HEK293 (cell line): ENCODE data around the gene PIK3R2.

Source experiments
- CTCF ChIA-PET: fragments of 350-600 bp; formaldehyde crosslinking; extraction: SDS; loops from one replicate; lab custom pipeline; 2021; ENCODE audit warnings: antibody characterized with exemption; lab: Yijun Ruan, JAX
- POLR2A ChIA-PET: fragments of 300-600 bp; formaldehyde crosslinking; extraction: SDS; loops from one replicate; lab custom pipeline; 2020; ENCODE audit warnings: antibody characterized with exemption, inconsistent platforms; lab: Yijun Ruan, JAX
- H3K27ac ChIP-seq: fragments of 200-500 bp; sonication (Bioruptor generic); 2 replicates; pipeline ENCODE4 v1.5.1; 2014; ENCODE audit warnings: low read depth, low read length, control low read depth, inconsistent platforms; ENCODE audit errors: extremely low read depth
- H3K36me3 ChIP-seq, 2 experiments: fragments of 200-500 bp in 1 of 2; sonication (Bioruptor generic) in 1 of 2; 1 replicate in 1 of 2; 2 replicates in 1 of 2; pipeline ENCODE4 v1.5.1; 2014 to 2017; ENCODE audit warnings: inconsistent platforms in 2 of 2, low read length in 2 of 2; ENCODE audit not compliant: control insufficient read depth in 2 of 2, insufficient read depth in 1 of 2
- H3K4me1 ChIP-seq: fragments of 200-500 bp; sonication (Bioruptor generic); 2 replicates; pipeline ENCODE4 v1.5.1; 2014; ENCODE audit warnings: mild to moderate bottlenecking, low read length, inconsistent platforms; ENCODE audit not compliant: control insufficient read depth, insufficient read depth
- H3K4me3 ChIP-seq: 2 replicates; pipeline ENCODE4 v1.5.1; 2011; ENCODE audit warnings: low read depth, mild to moderate bottlenecking, control low read depth, low read length, moderate library complexity
- H3K9me3 ChIP-seq: fragments of 200-500 bp; sonication (Bioruptor generic); 2 replicates; pipeline ENCODE4 v1.5.1; 2014; ENCODE audit warnings: low read depth, low read length, inconsistent platforms; ENCODE audit not compliant: control insufficient read depth, insufficient read depth
- EGR2 ChIP-seq: fragments of 450-650 bp; formaldehyde crosslinking; IDR thresholded peaks from 2 replicates; pipeline ENCODE4 v1.5.1; 2016; ENCODE audit warnings: low read depth, missing biosample characterization, missing genetic modification characterization
- HOXA7 ChIP-seq: sonication (generic); formaldehyde crosslinking; IDR thresholded peaks from 2 replicates; pipeline ENCODE4 v1.8.1; 2022; ENCODE audit warnings: missing genetic modification reagents, borderline replicate concordance
- REPIN1 ChIP-seq: fragments of 450-650 bp; formaldehyde crosslinking; IDR thresholded peaks from 2 replicates; pipeline ENCODE4 v1.5.1; 2017; ENCODE audit warnings: missing biosample characterization, missing genetic modification characterization, low read depth
- TCF7L2 ChIP-seq: IDR thresholded peaks from 2 replicates; pipeline ENCODE4 v1.6.1; 2011; ENCODE audit warnings: low read depth, mild to moderate bottlenecking, inconsistent platforms, low read length, moderate library complexity, borderline replicate concordance
- ZBTB48 ChIP-seq: fragments of 450-650 bp; formaldehyde crosslinking; IDR thresholded peaks from 2 replicates; pipeline ENCODE4 v1.5.1; 2016; ENCODE audit warnings: missing biosample characterization, missing genetic modification characterization
- ZFHX2 ChIP-seq: fragments of 450-650 bp; formaldehyde crosslinking; conservative IDR thresholded peaks from 2 replicates; pipeline ENCODE4 v1.5.1; 2016; ENCODE audit warnings: missing biosample characterization, missing genetic modification characterization
- ZIC2 ChIP-seq: fragments of 450-650 bp; formaldehyde crosslinking; IDR thresholded peaks from 2 replicates; pipeline ENCODE4 v1.5.1; 2016; ENCODE audit warnings: missing biosample characterization, missing genetic modification characterization
- ZNF10 ChIP-seq: fragments of 450-650 bp; formaldehyde crosslinking; IDR thresholded peaks from 2 replicates; pipeline ENCODE4 v1.5.1; 2017; ENCODE audit warnings: missing biosample characterization, missing genetic modification characterization
- ZNF146 ChIP-seq: fragments of 450-650 bp; formaldehyde crosslinking; IDR thresholded peaks from 2 replicates; pipeline ENCODE4 v1.5.1; 2016; ENCODE audit warnings: missing biosample characterization, missing genetic modification characterization
- ZNF155 ChIP-seq: fragments of 450-650 bp; formaldehyde crosslinking; IDR thresholded peaks from 2 replicates; pipeline ENCODE4 v1.5.1; 2016; ENCODE audit warnings: missing biosample characterization, missing genetic modification characterization
- ZNF223 ChIP-seq: fragments of 450-650 bp; formaldehyde crosslinking; IDR thresholded peaks from 2 replicates; pipeline ENCODE4 v1.5.1; 2016; ENCODE audit warnings: missing biosample characterization, missing genetic modification characterization
- ZNF302 ChIP-seq: fragments of 450-650 bp; formaldehyde crosslinking; IDR thresholded peaks from 2 replicates; pipeline ENCODE4 v1.5.1; 2016; ENCODE audit warnings: missing biosample characterization, missing genetic modification characterization, low read depth
- ZNF560 ChIP-seq: fragments of 450-650 bp; formaldehyde crosslinking; IDR thresholded peaks from 2 replicates; pipeline ENCODE4 v1.5.1; 2017; ENCODE audit warnings: missing biosample characterization, missing genetic modification characterization, borderline replicate concordance
- ZNF596 ChIP-seq: fragments of 450-650 bp; IDR thresholded peaks from 2 replicates; pipeline ENCODE4 v1.5.0; 2018; ENCODE audit warnings: missing biosample characterization, mild to moderate bottlenecking, missing genetic modification characterization, moderate library complexity
- TF ChIP-seq, protein P1 (sequence below): fragments of 450-650 bp; formaldehyde crosslinking; IDR thresholded peaks from 2 replicates; pipeline ENCODE4 v1.5.1; 2017; ENCODE audit warnings: missing biosample characterization, missing genetic modification characterization
- TF ChIP-seq, protein P2 (sequence below): fragments of 450-650 bp; formaldehyde crosslinking; IDR thresholded peaks from 2 replicates; pipeline ENCODE4 v1.5.1; 2016; ENCODE audit warnings: missing biosample characterization, missing genetic modification characterization
- TF ChIP-seq, protein P3 (sequence below): fragments of 450-650 bp; formaldehyde crosslinking; IDR thresholded peaks from 2 replicates; pipeline ENCODE4 v1.5.1; 2017; ENCODE audit warnings: missing biosample characterization, mild to moderate bottlenecking, missing genetic modification characterization, moderate library complexity
- TF ChIP-seq, protein P4 (sequence below): fragments of 450-650 bp; formaldehyde crosslinking; IDR thresholded peaks from 2 replicates; pipeline ENCODE4 v1.5.1; 2017; ENCODE audit warnings: missing biosample characterization, missing genetic modification characterization
- TF ChIP-seq, protein P5 (sequence below): fragments of 450-650 bp; formaldehyde crosslinking; IDR thresholded peaks from 2 replicates; pipeline ENCODE4 v1.5.1; 2016; ENCODE audit warnings: missing biosample characterization, missing genetic modification characterization
- TF ChIP-seq, protein P6 (sequence below): fragments of 450-650 bp; formaldehyde crosslinking; IDR thresholded peaks from 2 replicates; pipeline ENCODE4 v1.5.1; 2017; ENCODE audit warnings: missing biosample characterization, missing genetic modification characterization

PIK3R2 gene

DNA sequence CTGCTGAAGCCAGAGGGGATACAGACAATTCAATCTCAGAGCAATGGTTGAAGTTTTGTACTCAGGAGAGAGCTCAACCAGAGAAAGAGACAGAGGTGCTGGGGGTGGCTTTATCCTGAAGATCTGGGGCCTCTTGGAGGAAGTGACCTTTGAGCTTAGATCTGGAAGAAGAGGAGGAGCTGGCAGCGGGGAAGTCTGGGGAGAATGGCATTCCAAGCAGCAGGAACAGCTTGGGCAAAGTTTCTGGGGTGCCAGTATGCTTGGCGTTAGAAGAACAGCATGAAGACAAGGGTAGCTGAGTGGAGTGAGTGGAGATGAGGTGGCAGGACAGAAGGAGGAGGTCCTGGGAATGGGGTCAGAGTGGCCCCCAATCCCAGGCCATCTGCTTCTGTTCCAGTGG, 44.1 kb upstream of the PIK3R2 start (continued):
- TF ChIP-seq, protein P1, sequence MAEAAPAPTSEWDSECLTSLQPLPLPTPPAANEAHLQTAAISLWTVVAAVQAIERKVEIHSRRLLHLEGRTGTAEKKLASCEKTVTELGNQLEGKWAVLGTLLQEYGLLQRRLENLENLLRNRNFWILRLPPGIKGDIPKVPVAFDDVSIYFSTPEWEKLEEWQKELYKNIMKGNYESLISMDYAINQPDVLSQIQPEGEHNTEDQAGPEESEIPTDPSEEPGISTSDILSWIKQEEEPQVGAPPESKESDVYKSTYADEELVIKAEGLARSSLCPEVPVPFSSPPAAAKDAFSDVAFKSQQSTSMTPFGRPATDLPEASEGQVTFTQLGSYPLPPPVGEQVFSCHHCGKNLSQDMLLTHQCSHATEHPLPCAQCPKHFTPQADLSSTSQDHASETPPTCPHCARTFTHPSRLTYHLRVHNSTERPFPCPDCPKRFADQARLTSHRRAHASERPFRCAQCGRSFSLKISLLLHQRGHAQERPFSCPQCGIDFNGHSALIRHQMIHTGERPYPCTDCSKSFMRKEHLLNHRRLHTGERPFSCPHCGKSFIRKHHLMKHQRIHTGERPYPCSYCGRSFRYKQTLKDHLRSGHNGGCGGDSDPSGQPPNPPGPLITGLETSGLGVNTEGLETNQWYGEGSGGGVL, result no peak
- no peak for TF ChIP-seq ZNF302
- TF ChIP-seq ZNF10 (tag by site-specific recombination), result no peak
- no peak for TF ChIP-seq ZNF146 (tag by site-specific recombination)
- TF ChIP-seq, protein P2, sequence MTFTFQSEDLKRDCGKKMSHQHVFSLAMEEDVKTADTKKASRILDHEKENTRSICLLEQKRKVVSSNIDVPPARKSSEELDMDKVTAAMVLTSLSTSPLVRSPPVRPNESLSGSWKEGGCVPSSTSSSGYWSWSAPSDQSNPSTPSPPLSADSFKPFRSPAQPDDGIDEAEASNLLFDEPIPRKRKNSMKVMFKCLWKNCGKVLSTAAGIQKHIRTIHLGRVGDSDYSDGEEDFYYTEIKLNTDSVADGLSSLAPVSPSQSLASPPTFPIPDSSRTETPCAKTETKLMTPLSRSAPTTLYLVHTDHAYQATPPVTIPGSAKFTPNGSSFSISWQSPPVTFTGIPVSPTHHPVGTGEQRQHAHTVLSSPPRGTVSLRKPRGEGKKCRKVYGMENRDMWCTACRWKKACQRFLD, result no peak
- TF ChIP-seq HOXA7 (CRISPR knock-in tag), result no peak
- TF ChIP-seq ZNF596 (tag by site-specific recombination), result no peak
- no peak for TF ChIP-seq TCF7L2
- TF ChIP-seq, protein P3, sequence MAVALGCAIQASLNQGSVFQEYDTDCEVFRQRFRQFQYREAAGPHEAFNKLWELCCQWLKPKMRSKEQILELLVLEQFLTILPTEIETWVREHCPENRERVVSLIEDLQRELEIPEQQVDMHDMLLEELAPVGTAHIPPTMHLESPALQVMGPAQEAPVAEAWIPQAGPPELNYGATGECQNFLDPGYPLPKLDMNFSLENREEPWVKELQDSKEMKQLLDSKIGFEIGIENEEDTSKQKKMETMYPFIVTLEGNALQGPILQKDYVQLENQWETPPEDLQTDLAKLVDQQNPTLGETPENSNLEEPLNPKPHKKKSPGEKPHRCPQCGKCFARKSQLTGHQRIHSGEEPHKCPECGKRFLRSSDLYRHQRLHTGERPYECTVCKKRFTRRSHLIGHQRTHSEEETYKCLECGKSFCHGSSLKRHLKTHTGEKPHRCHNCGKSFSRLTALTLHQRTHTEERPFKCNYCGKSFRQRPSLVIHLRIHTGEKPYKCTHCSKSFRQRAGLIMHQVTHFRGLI (tag by site-specific recombination), result no peak

DNA sequence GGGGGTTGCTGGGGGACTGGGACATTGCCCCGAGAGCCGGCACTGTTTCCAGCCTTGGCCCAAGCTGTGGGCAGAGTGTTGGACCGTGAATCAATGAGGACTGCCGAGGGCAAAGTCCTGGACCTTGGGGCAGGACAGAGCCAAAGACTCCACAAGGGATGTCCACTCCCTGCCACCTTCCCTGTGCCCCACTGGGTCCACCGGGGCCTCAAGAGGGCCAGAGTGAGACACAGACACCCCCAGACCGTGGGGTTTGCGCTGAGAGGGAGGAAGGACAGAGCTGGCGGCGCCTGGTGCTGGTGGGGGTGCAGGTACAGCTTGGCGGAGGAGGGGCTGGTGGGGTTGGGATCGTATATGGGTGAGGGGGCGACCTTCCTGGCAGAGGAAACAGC, 43.6 kb upstream of the PIK3R2 start:
- Histone ChIP-seq H3K4me3 (no peak overlapping the region; the same call in 1 of the 2 replicates), H3K4me1 (peaks cover 3% of the 10 kb centered on the region; the same call in 1 of the 2 replicates), H3K27ac (no peak overlapping the region), H3K9me3 (no peaks in the 10 kb centered on the region), H3K36me3 (peaks cover 0 to 3% of the 10 kb centered on the region in 2 experiments; a peak in 1 of 3 replicates)
- CTCF ChIA-PET, result interaction anchor here (0.7 to 5.1 kb wide), 4 partner anchors 46 to 145 kb away, joined by 3 to 52 read pairs (median 4); no protein-coding TSS in a partner anchor
- POLR2A ChIA-PET, result interaction anchor here (0.5 to 1.3 kb wide), 6 partner anchors 9 to 184 kb away, joined by 3 to 6 read pairs (median 3); partner anchors contain the start of genes JUND and MAST3
- TF ChIP-seq ZNF560 (tag by site-specific recombination), result no peak
- TF ChIP-seq, protein P4, sequence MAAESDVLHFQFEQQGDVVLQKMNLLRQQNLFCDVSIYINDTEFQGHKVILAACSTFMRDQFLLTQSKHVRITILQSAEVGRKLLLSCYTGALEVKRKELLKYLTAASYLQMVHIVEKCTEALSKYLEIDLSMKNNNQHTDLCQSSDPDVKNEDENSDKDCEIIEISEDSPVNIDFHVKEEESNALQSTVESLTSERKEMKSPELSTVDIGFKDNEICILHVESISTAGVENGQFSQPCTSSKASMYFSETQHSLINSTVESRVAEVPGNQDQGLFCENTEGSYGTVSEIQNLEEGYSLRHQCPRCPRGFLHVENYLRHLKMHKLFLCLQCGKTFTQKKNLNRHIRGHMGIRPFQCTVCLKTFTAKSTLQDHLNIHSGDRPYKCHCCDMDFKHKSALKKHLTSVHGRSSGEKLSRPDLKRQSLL (tag by site-specific recombination), result no peak
- peak; percentile 33; the same call in 1 of the 2 replicates for TF ChIP-seq ZBTB48 (tag by site-specific recombination)
- TF ChIP-seq, protein P5, sequence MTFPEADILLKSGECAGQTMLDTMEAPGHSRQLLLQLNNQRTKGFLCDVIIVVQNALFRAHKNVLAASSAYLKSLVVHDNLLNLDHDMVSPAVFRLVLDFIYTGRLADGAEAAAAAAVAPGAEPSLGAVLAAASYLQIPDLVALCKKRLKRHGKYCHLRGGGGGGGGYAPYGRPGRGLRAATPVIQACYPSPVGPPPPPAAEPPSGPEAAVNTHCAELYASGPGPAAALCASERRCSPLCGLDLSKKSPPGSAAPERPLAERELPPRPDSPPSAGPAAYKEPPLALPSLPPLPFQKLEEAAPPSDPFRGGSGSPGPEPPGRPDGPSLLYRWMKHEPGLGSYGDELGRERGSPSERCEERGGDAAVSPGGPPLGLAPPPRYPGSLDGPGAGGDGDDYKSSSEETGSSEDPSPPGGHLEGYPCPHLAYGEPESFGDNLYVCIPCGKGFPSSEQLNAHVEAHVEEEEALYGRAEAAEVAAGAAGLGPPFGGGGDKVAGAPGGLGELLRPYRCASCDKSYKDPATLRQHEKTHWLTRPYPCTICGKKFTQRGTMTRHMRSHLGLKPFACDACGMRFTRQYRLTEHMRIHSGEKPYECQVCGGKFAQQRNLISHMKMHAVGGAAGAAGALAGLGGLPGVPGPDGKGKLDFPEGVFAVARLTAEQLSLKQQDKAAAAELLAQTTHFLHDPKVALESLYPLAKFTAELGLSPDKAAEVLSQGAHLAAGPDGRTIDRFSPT (tag by site-specific recombination), result peak; percentile 66
- TF ChIP-seq ZNF155 (tag by site-specific recombination), result no peak
- TF ChIP-seq ZNF223 (tag by site-specific recombination), result 0 out of 2 replicates have a peak, but pooled peaks have one; percentile 57
- 0 out of 2 replicates have a peak, but pooled peaks have one; percentile 16 for TF ChIP-seq ZFHX2
- TF ChIP-seq EGR2, result 0 out of 2 replicates have a peak, but pooled peaks have one; percentile 46
- TF ChIP-seq ZIC2 (tag by site-specific recombination), result 0 out of 2 replicates have a peak, but pooled peaks have one; percentile 12
- TF ChIP-seq REPIN1, result no peak
- TF ChIP-seq, protein P6, sequence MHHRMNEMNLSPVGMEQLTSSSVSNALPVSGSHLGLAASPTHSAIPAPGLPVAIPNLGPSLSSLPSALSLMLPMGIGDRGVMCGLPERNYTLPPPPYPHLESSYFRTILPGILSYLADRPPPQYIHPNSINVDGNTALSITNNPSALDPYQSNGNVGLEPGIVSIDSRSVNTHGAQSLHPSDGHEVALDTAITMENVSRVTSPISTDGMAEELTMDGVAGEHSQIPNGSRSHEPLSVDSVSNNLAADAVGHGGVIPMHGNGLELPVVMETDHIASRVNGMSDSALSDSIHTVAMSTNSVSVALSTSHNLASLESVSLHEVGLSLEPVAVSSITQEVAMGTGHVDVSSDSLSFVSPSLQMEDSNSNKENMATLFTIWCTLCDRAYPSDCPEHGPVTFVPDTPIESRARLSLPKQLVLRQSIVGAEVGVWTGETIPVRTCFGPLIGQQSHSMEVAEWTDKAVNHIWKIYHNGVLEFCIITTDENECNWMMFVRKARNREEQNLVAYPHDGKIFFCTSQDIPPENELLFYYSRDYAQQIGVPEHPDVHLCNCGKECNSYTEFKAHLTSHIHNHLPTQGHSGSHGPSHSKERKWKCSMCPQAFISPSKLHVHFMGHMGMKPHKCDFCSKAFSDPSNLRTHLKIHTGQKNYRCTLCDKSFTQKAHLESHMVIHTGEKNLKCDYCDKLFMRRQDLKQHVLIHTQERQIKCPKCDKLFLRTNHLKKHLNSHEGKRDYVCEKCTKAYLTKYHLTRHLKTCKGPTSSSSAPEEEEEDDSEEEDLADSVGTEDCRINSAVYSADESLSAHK (tag by site-specific recombination), result no peak
